Right lobe of liver (tissue), 6 donors: ENCODE data around the gene FHIT. TPM values are rescaled to one million over a fixed set of nuclear protein-coding genes. Genes with fewer than 3 reads are reported as not detected.

Experiments used
- ATAC-seq, 4 donors: fragments of 200-7000 bp; cut with Tn5 transposase; one replicate each; pipeline ENCODE4 v1.9.1; 2020; ENCODE audit warnings: mild to moderate bottlenecking in 4 of 4, moderate library complexity in 4 of 4
- DNase-seq, 3 donors: peaks; one replicate each; pipeline ENCODE4 v3.0.0-alpha.2; 2020
- H3K27ac ChIP-seq, 3 donors: fragments of 200-600 bp; one replicate each; pipeline ENCODE4 v1.8.0; 2022
- H3K27me3 ChIP-seq, 2 donors: fragments of 200-600 bp; one replicate each; pipeline ENCODE4 v1.8.0; 2022
- H3K36me3 ChIP-seq, 4 donors: fragments of 200-600 bp; sonication (generic) in 1 of 4; one replicate each; pipeline versions ENCODE4 v1.5.1 to v1.8.0; 2017 to 2022; ENCODE audit warnings: control low read depth in 1 of 4
- H3K4me1 ChIP-seq, 4 donors: fragments of 200-600 bp; sonication (generic) in 1 of 4; one replicate each; pipeline versions ENCODE4 v1.5.1 to v1.8.0; 2017 to 2022; ENCODE audit warnings: control low read depth in 1 of 4
- H3K4me3 ChIP-seq, 3 donors: fragments of 200-600 bp; one replicate each; pipeline ENCODE4 v1.8.0; 2022
- H3K9me3 ChIP-seq, 4 donors: fragments of 200-600 bp; sonication (generic) in 1 of 4; one replicate each; pipeline versions ENCODE4 v1.5.1 to v1.8.0; 2017 to 2022; ENCODE audit warnings: control low read depth in 1 of 4
- CTCF ChIP-seq, 4 donors: fragments of 200-600 bp in 3 of 4; fragments of 450-650 bp in 1 of 4; IDR thresholded peaks; one replicate each; pipeline versions ENCODE4 v1.5.1 to v1.8.0; 2016 to 2022; ENCODE audit warnings: antibody characterized with exemption in 4 of 4, mild to moderate bottlenecking in 2 of 4
- POLR2A ChIP-seq: fragments of 450-650 bp; IDR thresholded peaks from one replicate; pipeline ENCODE4 v1.6.1; 2017; ENCODE audit warnings: antibody characterized with exemption, mild to moderate bottlenecking
- WGBS: methylation state at CpG from one replicate; pipeline ENCODE4 v1.1.6; 2018; ENCODE audit warnings: low coverage, low lambda C conversion rate; ENCODE audit not compliant: insufficient coverage; ENCODE audit errors: missing lambda C conversion rate; 5-methylcytosine and 5-hydroxymethylcytosine counted together
- intact Hi-C, 2 donors: fragments of 100-400 bp; cut with DNase I; formaldehyde crosslinking; loops; one replicate each; pipeline versions ENCODE4 v1.11.2 to v1.14.1; 2022
- microRNA-seq, 2 donors: library from miRNA; unstranded; fragments of <30 nt; microRNA quantifications; one replicate each; pipeline ENCODE4, GENCODE V29; 2019 to 2020
- small RNA-seq, 2 experiments: library from RNA; depleted of rRNA; stranded (forward); fragments of <200 nt; gene quantifications; one replicate each; pipeline ENCODE3, GENCODE V24; 2016
- total RNA-seq, 6 experiments: library from RNA; depleted of rRNA in 2 of 6; stranded (reverse); fragments of >200 nt in 2 of 6; fragmentation: NEBNext Ultra II Directional in 3 of 6; extraction: Animal tissue kit (Norgen Biotek cat#: 25700) in 3 of 6; gene quantifications; one replicate each; pipeline versions ENCODE4 v1.1.0 to v1.2.4, GENCODE V29; 2016 to 2023
- donor health status: DM: no; HTN: yes; CAD: no.
- donor health status: DM: no; HTN: no; CAD: no.
- donor health status: DM: no; HTN: no; CAD: no.
- donor health status: DM: no; HTN: yes; CAD: no.
- donor health status: DM: no; HTN: yes; CAD: no.

FHIT gene
- total RNA-seq, 6 experiments from 2014 or later: 6.6 to 11.2 (median 8.0) TPM

- intact Hi-C loops: no loop called here
- 47% methylated on average over 3 of the region's 5 CpGs for WGBS
- Histone ChIP-seq H3K9me3 (no peaks in the 10 kb centered on the region), H3K4me3 (no peak overlapping the region), H3K27ac (no peak overlapping the region), H3K36me3 (no peaks in the 10 kb centered on the region), H3K4me1 (no peaks in the 10 kb centered on the region), H3K27me3 (no peaks in the 10 kb centered on the region)
- DNase-seq (peak in 2 of 3 donors; percentile 40 to 58), ATAC-seq (peak; percentile 47 to 66 (median 54))
- TF ChIP-seq CTCF (IDR thresholded peaks at IDR 0.05): no peak
- TF ChIP-seq POLR2A: no peak
Measured at GRCh38 chr3:59709702-59710553, 1541.3 kb downstream of the FHIT start.

DNA sequence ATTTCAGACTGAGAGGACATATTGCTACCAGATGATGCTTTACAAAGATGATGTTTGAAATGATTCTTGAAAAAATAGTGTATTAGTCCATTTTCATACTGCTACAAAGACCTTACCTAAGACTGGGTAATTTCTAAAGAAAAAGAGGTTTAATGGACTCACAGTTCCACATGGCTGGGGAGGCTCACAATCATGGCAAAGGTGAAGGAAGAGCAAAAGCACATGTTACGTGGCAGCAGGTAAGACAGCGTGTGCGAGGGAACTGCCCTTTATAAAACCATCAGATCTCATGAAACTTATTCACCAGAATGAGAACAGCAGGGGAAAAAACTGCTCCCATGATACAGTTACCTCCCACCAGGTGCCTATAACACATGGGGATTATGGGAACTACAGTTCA lies 1543.0 kb downstream of the FHIT start:
- Histone ChIP-seq H3K36me3 (no peaks in the 10 kb centered on the region), H3K4me3 (no peak overlapping the region), H3K27ac (no peak overlapping the region), H3K4me1 (no peaks in the 10 kb centered on the region), H3K27me3 (no peaks in the 10 kb centered on the region), H3K9me3 (no peaks in the 10 kb centered on the region)
- TF ChIP-seq POLR2A: no peak
- WGBS: 94% methylated on average over 3 of the region's 3 CpGs
- no peak for DNase-seq
- intact Hi-C loops: no loop called here
- no peak for ATAC-seq

DNA sequence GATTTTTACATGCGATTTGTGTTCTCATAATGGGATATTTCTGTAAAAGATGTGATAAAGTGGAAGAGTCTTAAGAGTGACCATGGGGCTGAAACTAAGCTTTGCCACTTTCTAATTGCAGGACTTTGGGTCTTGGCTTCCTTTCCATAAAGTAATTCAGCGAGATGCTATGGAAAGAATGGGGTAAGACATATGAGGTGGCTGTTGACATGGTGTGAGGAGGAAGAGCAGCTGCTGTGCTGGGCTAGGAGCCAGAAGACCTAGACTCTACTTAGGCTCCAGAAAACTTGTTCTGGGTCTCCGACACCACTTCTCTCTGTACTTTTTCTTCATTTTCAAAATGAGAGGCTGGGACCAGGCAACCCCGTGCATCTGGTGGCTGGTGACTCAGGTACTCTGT lies 1547.0 kb downstream of the FHIT start:
- no peak for DNase-seq
- no peak overlapping the region for H3K4me3 ChIP-seq
- H3K36me3 ChIP-seq: no peaks in the 10 kb centered on the region
- intact Hi-C loops: no loop called here
- 63% methylated on average over 4 of the region's 4 CpGs for WGBS
- H3K9me3 ChIP-seq: no peaks in the 10 kb centered on the region
- no peak for TF ChIP-seq CTCF (IDR thresholded peaks at IDR 0.05)
- TF ChIP-seq POLR2A: no peak
- no peak for ATAC-seq
- H3K27me3 ChIP-seq: no peaks in the 10 kb centered on the region
- no peaks in the 10 kb centered on the region for H3K4me1 ChIP-seq
- H3K27ac ChIP-seq: no peak overlapping the region

GRCh38 chr3:59699648-59700320 lies 1551.5 kb downstream of the FHIT start:
- H3K27ac ChIP-seq: no peak overlapping the region
- TF ChIP-seq CTCF (IDR thresholded peaks at IDR 0.05) (no peak), POLR2A (no peak)
- ATAC-seq (no peak), DNase-seq (no peak)
- 81% methylated on average over 6 of the region's 6 CpGs for WGBS
- intact Hi-C loops: no loop called here
- no peaks in the 10 kb centered on the region for H3K9me3 ChIP-seq
- no peaks in the 10 kb centered on the region for H3K27me3 ChIP-seq
- H3K4me1 ChIP-seq: no peaks in the 10 kb centered on the region
- H3K36me3 ChIP-seq: no peaks in the 10 kb centered on the region
- no peak overlapping the region for H3K4me3 ChIP-seq

Small RNA genes within 50 kb of the gene (microRNA-seq; reads per million reads assigned to microRNA genes)
- 0 reads per million in 2 donors for gene MIR548BB

Small RNA genes within 50 kb of the gene (small RNA-seq; reads per million reads assigned to genes)
- gene MIR548BB: 0 reads per million in 2 experiments
- 0 reads per million in 2 experiments for gene RF00012
